Activated B cell treated with CpG ODN at 0.5 μM for 24 hours (primary cell): ENCODE measurements around the gene MAP2K3. TPM values are rescaled to one million over a fixed set of nuclear protein-coding genes. Genes with fewer than 3 reads are reported as not detected.
"Not testable (repeated sequence)": the region's sequence is repeated elsewhere in the genome, so short reads cannot be mapped to it uniquely, and the experiment has no call there.

ENCODE experiments used
- ATAC-seq: fragments of 200-7000 bp; cut with Tn5 transposase; one replicate; pipeline ENCODE4 v1.10.0; 2021; ENCODE audit warnings: low read depth, mild to moderate bottlenecking, moderate library complexity
- CTCF ChIA-PET: fragments of 350-600 bp; sonication (Branson Sonifier 250); formaldehyde crosslinking; loops from one replicate; lab custom pipeline; 2021; ENCODE audit warnings: antibody characterized with exemption; lab: Charles Lee
- POLR2A ChIA-PET: fragments of 350-600 bp; sonication (Branson Sonifier 250); formaldehyde crosslinking; loops from one replicate; lab custom pipeline; 2021; ENCODE audit warnings: antibody characterized with exemption; lab: Charles Lee
- DNase-seq: peaks from one replicate; pipeline ENCODE4 v3.0.0; 2022
- H3K27ac Mint-ChIP-seq: one replicate; pipeline ENCODE4 v1.8.0; 2020; ENCODE audit warnings: mixed read lengths
- H3K27me3 Mint-ChIP-seq: one replicate; pipeline ENCODE4 v1.8.0; 2021; ENCODE audit warnings: mixed read lengths
- H3K36me3 Mint-ChIP-seq: one replicate; pipeline ENCODE4 v1.8.0; 2021; ENCODE audit warnings: low read depth, mixed read lengths
- H3K4me1 Mint-ChIP-seq: one replicate; pipeline ENCODE4 v1.8.0; 2021; ENCODE audit warnings: mixed read lengths
- H3K4me3 Mint-ChIP-seq: one replicate; pipeline ENCODE4 v1.8.0; 2020; ENCODE audit warnings: mild to moderate bottlenecking, mixed read lengths
- H3K9me3 Mint-ChIP-seq: one replicate; pipeline ENCODE4 v1.8.0; 2020; ENCODE audit warnings: mixed read lengths
- CTCF ChIP-seq: fragments of 200-600 bp; IDR thresholded peaks from one replicate; pipeline ENCODE4 v1.8.0; 2022; ENCODE audit warnings: antibody characterized with exemption, mild to moderate bottlenecking
- intact Hi-C: fragments of 100-400 bp; cut with micrococcal nuclease; formaldehyde crosslinking; loops from one replicate; pipeline ENCODE4 v1.15.1; 2024
- total RNA-seq: library from RNA; stranded (reverse); gene quantifications from 2 replicates; pipeline ENCODE4 v1.2.3, GENCODE V29; 2022

MAP2K3 gene
- total RNA-seq, 1 donor from 2014 or later, result 81.1 TPM

DNA sequence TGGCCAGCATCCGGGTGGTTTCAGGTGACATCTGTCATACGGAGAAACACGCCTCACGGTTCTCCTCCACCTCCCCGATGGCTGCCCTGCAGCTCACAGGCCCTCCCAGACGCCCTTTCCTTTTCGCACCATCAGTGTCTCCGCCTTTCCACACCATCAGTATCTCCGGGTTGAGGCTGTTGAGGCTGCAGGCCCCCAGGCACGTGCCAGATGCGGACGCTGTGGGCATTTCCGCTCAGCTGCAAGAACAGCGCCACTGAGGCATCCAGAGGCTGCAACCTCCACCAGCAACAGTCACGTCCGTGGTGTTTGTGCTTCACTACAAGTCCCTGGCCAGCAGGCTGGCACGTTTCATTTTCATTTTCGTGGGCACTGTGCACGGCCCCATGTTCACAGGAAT lies 66.0 kb downstream of the MAP2K3 start:
- H3K9me3 Mint-ChIP-seq, intact Hi-C loops, H3K27me3 Mint-ChIP-seq, DNase-seq, POLR2A ChIA-PET, H3K4me3 Mint-ChIP-seq, H3K27ac Mint-ChIP-seq, H3K36me3 Mint-ChIP-seq, ATAC-seq, CTCF ChIA-PET, H3K4me1 Mint-ChIP-seq: not testable (repeated sequence)

DNA sequence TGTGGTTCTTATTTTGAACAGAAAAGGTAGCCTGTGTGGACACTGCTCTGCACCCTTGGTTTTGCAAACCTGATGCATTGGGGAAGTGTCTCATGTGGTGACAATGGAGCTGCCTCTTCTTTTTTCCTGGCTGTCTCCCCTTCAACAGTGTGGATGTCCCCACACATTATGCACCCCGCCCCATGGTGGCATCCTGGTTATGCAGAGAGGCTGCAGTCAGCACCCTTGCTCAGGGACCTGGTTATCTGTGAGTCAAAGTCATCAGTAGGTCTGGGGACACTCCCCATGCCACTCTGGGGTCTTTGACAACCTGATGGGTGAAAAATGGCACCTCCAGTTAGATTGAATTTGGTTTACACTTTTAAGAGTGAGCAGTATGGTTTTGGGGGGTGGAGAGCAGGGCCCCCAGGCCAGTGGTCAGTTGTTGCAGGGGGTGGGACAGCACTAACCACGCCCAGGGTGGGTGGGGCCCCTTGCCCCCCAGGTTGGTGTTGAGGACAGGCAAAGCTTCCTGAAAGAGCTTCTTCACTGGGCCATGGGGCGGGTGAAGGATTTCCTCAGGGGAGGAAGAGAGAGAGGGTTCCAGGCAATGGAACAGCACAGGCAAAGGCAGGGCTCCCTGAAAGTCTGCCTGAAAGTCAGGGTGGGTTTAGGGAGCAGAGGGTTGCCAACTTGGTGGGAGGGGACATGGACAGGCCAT lies 67.0 kb downstream of the MAP2K3 start:
- H3K9me3 Mint-ChIP-seq, result no peaks in the 10 kb centered on the region
- ATAC-seq (no peak), DNase-seq (no peak)
- peaks cover 2% of the 10 kb centered on the region for H3K27me3 Mint-ChIP-seq
- H3K4me3 Mint-ChIP-seq, result no peak overlapping the region
- peaks cover 7% of the 10 kb centered on the region for H3K4me1 Mint-ChIP-seq
- CTCF ChIA-PET, result no interaction called here
- POLR2A ChIA-PET, result interaction anchor here (0.6 kb wide), 1 partner anchor 84 kb away, joined by 3 read pairs; no protein-coding TSS in a partner anchor
- no peak overlapping the region for H3K27ac Mint-ChIP-seq
- H3K36me3 Mint-ChIP-seq, result no peaks in the 10 kb centered on the region
- intact Hi-C loops, result no loop called here
- no peak for TF ChIP-seq CTCF

DNA sequence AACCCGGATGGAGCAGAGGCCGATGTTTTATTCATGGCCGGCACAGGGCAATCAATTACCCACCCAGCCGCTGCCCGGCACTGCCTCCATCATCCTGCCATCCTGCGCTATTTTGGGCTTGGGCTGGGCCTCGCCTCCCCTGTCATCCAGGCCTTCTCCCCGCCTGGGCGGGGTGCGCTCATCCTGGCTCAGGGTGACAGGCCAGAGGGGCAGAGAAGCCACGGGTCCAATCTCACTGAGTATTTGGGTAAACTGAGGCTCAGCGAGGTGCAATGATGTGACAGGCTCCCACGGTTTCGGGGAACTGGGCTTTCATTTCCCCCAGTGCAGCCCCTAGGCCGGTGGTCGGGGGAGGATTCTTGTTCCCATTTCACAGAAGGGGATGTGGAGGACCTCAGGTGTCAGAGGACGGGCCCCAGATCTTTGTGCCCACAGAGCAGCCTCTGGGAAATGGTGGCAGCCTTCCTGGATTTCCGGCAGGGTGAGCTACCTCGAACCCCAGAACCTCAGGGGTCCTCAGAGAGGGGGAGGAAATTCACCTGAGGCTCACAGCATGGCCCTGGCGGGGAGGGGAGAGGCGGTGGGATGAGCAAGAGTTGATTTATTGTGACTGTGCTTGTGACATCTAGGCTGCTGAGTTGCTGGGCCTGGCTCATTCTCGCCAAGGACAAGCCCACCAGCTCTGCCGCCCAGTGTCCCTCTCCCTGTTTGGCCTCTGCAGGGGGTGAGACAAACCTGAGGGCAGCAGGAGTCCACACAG lies 67.9 kb downstream of the MAP2K3 start:
- Mint-ChIP-seq H3K27me3 (peaks cover 2% of the 10 kb centered on the region), H3K4me3 (no peak overlapping the region), H3K36me3 (no peaks in the 10 kb centered on the region), H3K9me3 (no peaks in the 10 kb centered on the region), H3K4me1 (peaks cover 7% of the 10 kb centered on the region), H3K27ac (no peak overlapping the region)
- DNase-seq, result no peak
- ATAC-seq, result no peak
- intact Hi-C loops, result no loop called here
- POLR2A ChIA-PET, result no interaction called here
- TF ChIP-seq CTCF, result no peak
- CTCF ChIA-PET, result no interaction called here

DNA sequence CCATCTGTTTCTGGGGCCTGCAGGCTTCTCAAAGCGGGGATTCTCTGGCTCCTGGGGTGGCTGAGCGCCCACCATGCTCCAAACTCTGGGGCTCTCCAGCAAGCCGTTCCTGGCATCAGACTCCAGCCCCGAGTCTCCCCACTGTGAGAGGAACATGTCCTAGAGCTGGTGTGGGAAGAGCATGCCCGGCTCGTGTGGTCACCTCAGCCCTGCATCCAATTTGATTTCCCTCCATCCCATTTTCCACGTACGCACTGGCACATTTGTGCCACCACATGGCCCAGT lies 68.4 kb downstream of the MAP2K3 start:
- ChIA-PET CTCF (no interaction called here), POLR2A (no interaction called here)
- Mint-ChIP-seq H3K4me3 (no peak overlapping the region), H3K36me3 (no peaks in the 10 kb centered on the region), H3K27me3 (peaks cover 2% of the 10 kb centered on the region), H3K27ac (no peak overlapping the region), H3K4me1 (peaks cover 7% of the 10 kb centered on the region), H3K9me3 (no peaks in the 10 kb centered on the region)
- intact Hi-C loops, result no loop called here
- TF ChIP-seq CTCF, result no peak
- DNase-seq (no peak), ATAC-seq (no peak)

GRCh38 chr17:21353326-21354010 lies 69.0 kb downstream of the MAP2K3 start:
- CTCF ChIA-PET, result no interaction called here
- no peak for DNase-seq
- Mint-ChIP-seq H3K27ac (no peak overlapping the region), H3K36me3 (no peaks in the 10 kb centered on the region), H3K4me1 (peaks cover 4% of the 10 kb centered on the region), H3K9me3 (no peaks in the 10 kb centered on the region), H3K4me3 (no peak overlapping the region), H3K27me3 (peaks cover 2% of the 10 kb centered on the region)
- TF ChIP-seq CTCF, result no peak
- no peak for ATAC-seq
- POLR2A ChIA-PET, result no interaction called here
- intact Hi-C loops, result no loop called here
